HepG2 (cell line): ENCODE measurements around the gene CDH11. TPM values are rescaled to one million over a fixed set of nuclear protein-coding genes. Genes with fewer than 3 reads are reported as not detected.

ENCODE experiments used
- ATAC-seq: fragments of 200-7000 bp; cut with Tn5 transposase; 3 replicates; pipeline ENCODE4 v1.9.1; 2020; ENCODE audit warnings: mild to moderate bottlenecking, moderate library complexity
- BruUV-seq: library from RNA; stranded (reverse); fragments of 400-500 nt; replicated peaks from 2 replicates; lab custom pipeline; 2021; lab: Mats Ljungman, UMichigan
- CTCF ChIA-PET: fragments of 300-600 bp; formaldehyde crosslinking; extraction: SDS; loops from one replicate; lab custom pipeline; 2021; ENCODE audit warnings: low total read pairs, inconsistent platforms, low intra/inter-chr PET ratio; lab: Yijun Ruan, JAX
- POLR2A ChIA-PET: fragments of 350-600 bp; sonication (Branson Sonifier 250); formaldehyde crosslinking; loops from one replicate; lab custom pipeline; 2020; ENCODE audit warnings: antibody characterized with exemption, inconsistent platforms; lab: Yijun Ruan, JAX
- DNase-seq: peaks from one replicate; pipeline ENCODE4 v3.0.0-alpha.2; 2015; ENCODE audit warnings: low spot score
- FAIRE-seq: peaks from 3 replicates; lab custom pipeline; 2011; peaks lifted over from hg19 to GRCh38; lab: Jason Lieb, UNC
- H2AFZ ChIP-seq: one replicate; pipeline ENCODE4 v1.6.1; 2011; ENCODE audit warnings: low read length, inconsistent platforms
- H3K27ac ChIP-seq: fragments of 300-600 bp; 3 replicates; pipeline ENCODE4 v1.8.0; 2011; ENCODE audit warnings: mixed run types, mild to moderate bottlenecking, mixed read lengths, low read length, inconsistent platforms; ENCODE audit not compliant: insufficient read depth; ENCODE audit errors: extremely low read length
- H3K27me3 ChIP-seq, 2 experiments: fragments of 200-600 bp in 1 of 2; 2 replicates in 1 of 2; 3 replicates in 1 of 2; pipeline versions ENCODE4 v1.6.0 to v1.8.0; 2011; ENCODE audit warnings: low read length in 2 of 2, mild to moderate bottlenecking in 2 of 2, moderate library complexity in 2 of 2, inconsistent platforms in 1 of 2; ENCODE audit not compliant: insufficient read depth in 2 of 2, control insufficient read depth in 1 of 2
- H3K36me3 ChIP-seq, 2 experiments: fragments of 200-600 bp in 1 of 2; replicated peaks in 1 of 2; 2 replicates in 1 of 2; 3 replicates in 1 of 2; pipeline versions ENCODE4 v1.5.1 to v1.8.0; 2011; ENCODE audit warnings: low read length in 2 of 2, inconsistent platforms in 1 of 2; ENCODE audit not compliant: insufficient read depth in 2 of 2, control insufficient read depth in 1 of 2
- H3K4me1 ChIP-seq: 2 replicates; pipeline ENCODE4 v1.5.1; 2012; ENCODE audit warnings: low read length, inconsistent platforms; ENCODE audit not compliant: insufficient read depth
- H3K4me2 ChIP-seq: 2 replicates; pipeline ENCODE4 v1.6.0; 2011; ENCODE audit warnings: low read depth, low read length, inconsistent platforms
- H3K4me3 ChIP-seq, 3 experiments: fragments of 200-600 bp in 1 of 3; sonication (generic), shearing (Covaris generic) in 1 of 3; replicated peaks in 1 of 3; 2 replicates each; pipeline ENCODE4 v1.5.1; 2011 to 2016; ENCODE audit warnings: low read length in 3 of 3, inconsistent platforms in 2 of 3, low read depth in 2 of 3, mild to moderate bottlenecking in 2 of 3, control low read depth in 1 of 3, mixed read lengths in 1 of 3; ENCODE audit not compliant: insufficient read depth in 1 of 3
- H3K79me2 ChIP-seq: one replicate; pipeline ENCODE4 v1.6.1; 2011; ENCODE audit warnings: low read length, inconsistent platforms; ENCODE audit not compliant: insufficient read depth
- H3K9ac ChIP-seq: 2 replicates; pipeline ENCODE4 v1.6.0; 2011; ENCODE audit warnings: mild to moderate bottlenecking, low read depth, low read length, inconsistent platforms; ENCODE audit not compliant: insufficient read depth
- H3K9me3 ChIP-seq: 2 replicates; pipeline ENCODE4 v1.5.1; 2012; ENCODE audit warnings: mild to moderate bottlenecking, low read length
- H4K20me1 ChIP-seq: 2 replicates; pipeline ENCODE4 v1.6.0; 2011; ENCODE audit warnings: inconsistent platforms, mild to moderate bottlenecking, low read length, moderate library complexity; ENCODE audit not compliant: insufficient read depth
- FOXK2 ChIP-seq: fragments of 450-650 bp; IDR thresholded peaks from 2 replicates; pipeline ENCODE4 v1.6.1; 2016
- HOXA3 ChIP-seq: sonication (generic); formaldehyde crosslinking; IDR thresholded peaks from 2 replicates; pipeline ENCODE4 v1.5.0; 2020; ENCODE audit warnings: missing genetic modification reagents
- SIN3A ChIP-seq: IDR thresholded peaks from 2 replicates; pipeline ENCODE4 v1.6.1; 2011; ENCODE audit warnings: low read depth, mild to moderate bottlenecking, control low read depth, low read length, borderline replicate concordance
- SYNCRIP ChIP-seq: fragments of 200-400 bp; formaldehyde crosslinking; IDR thresholded peaks from 2 replicates; pipeline ENCODE4 v1.6.1; 2018; ENCODE audit warnings: mild to moderate bottlenecking, low read depth, low read length; ENCODE audit not compliant: insufficient read depth
- YEATS2 ChIP-seq: sonication (generic); formaldehyde crosslinking; IDR thresholded peaks from 2 replicates; pipeline ENCODE4 v1.4.0; 2020; ENCODE audit warnings: missing genetic modification reagents, borderline replicate concordance
- ZBTB42 ChIP-seq: sonication (generic); formaldehyde crosslinking; IDR thresholded peaks from 2 replicates; pipeline ENCODE4 v1.5.0; 2020; ENCODE audit warnings: mild to moderate bottlenecking, missing genetic modification reagents
- ZNF737 ChIP-seq: sonication (generic); formaldehyde crosslinking; IDR thresholded peaks from 2 replicates; pipeline ENCODE4 v1.5.0; 2020; ENCODE audit warnings: missing genetic modification reagents, mild to moderate bottlenecking, borderline replicate concordance
- ZNF761 ChIP-seq: sonication (generic); formaldehyde crosslinking; conservative IDR thresholded peaks from 2 replicates; pipeline ENCODE4 v1.4.0; 2020; ENCODE audit warnings: mild to moderate bottlenecking, missing genetic modification reagents
- ZNF841 ChIP-seq: sonication (generic); formaldehyde crosslinking; IDR thresholded peaks from 2 replicates; pipeline ENCODE4 v1.8.1; 2023; ENCODE audit warnings: missing genetic modification reagents, borderline replicate concordance
- WGBS: methylation state at CpG from one replicate; pipeline ENCODE4 v1.1.6; 2017; ENCODE audit warnings: low lambda C conversion rate; 5-methylcytosine and 5-hydroxymethylcytosine counted together
- in situ Hi-C: cut with HindIII; loops from 2 replicates; pipeline ENCODE4 v1.10.0; 2017; ENCODE audit warnings: low pct_unique_long_range_greater_than_20kb; ENCODE audit not compliant: extremely low pct_ligation_motif_present
- intact Hi-C: fragments of 100-400 bp; cut with micrococcal nuclease; formaldehyde crosslinking; loops from one replicate; pipeline ENCODE4 v1.10.0; 2022; ENCODE audit not compliant: unreplicated experiment
- polyA plus RNA-seq, 8 experiments: library from polyadenylated mRNA; depleted of rRNA in 3 of 8; stranded (reverse) in 7 of 8; unstranded in 1 of 8; fragments of >200 nt; fragmentation: Illumina TruSeq in 4 of 8; extraction: Trizol in 4 of 8; gene quantifications; 2 replicates each; pipeline versions ENCODE4 v1.2.1 to v1.2.3, GENCODE V29; 2011 to 2016; ENCODE audit warnings: low read depth in 4 of 8, missing spikeins in 1 of 8, mixed read lengths in 1 of 8; ENCODE audit not compliant: insufficient read depth in 1 of 8
- total RNA-seq, 5 experiments: library from RNA; depleted of rRNA; stranded (reverse); fragments of >200 nt; fragmentation: Illumina TruSeq; extraction: Trizol; gene quantifications; 2 replicates each; pipeline ENCODE4 v1.2.3, GENCODE V29; 2016; ENCODE audit warnings: low read depth in 1 of 5
- TF ChIP-seq, protein P1 (sequence below): sonication (generic); formaldehyde crosslinking; IDR thresholded peaks from 2 replicates; pipeline ENCODE4 v1.4.0; 2020; ENCODE audit warnings: missing genetic modification reagents
- TF ChIP-seq, protein P2 (sequence below): sonication (generic); formaldehyde crosslinking; conservative IDR thresholded peaks from 2 replicates; pipeline ENCODE4 v1.4.0; 2020; ENCODE audit warnings: missing genetic modification reagents
- TF ChIP-seq, protein P3 (sequence below): IDR thresholded peaks from 2 replicates; pipeline ENCODE4 v1.6.1; 2012; ENCODE audit warnings: inconsistent platforms
- TF ChIP-seq, protein P4 (sequence below): sonication (generic); formaldehyde crosslinking; IDR thresholded peaks from 2 replicates; pipeline ENCODE4 v1.8.1; 2022; ENCODE audit warnings: low read depth, mild to moderate bottlenecking, missing genetic modification reagents
- TF ChIP-seq, protein P5 (sequence below): fragments of 450-650 bp; IDR thresholded peaks from 2 replicates; pipeline ENCODE4 v1.6.1; 2017

Gene CDH11
- total and polyA plus RNA-seq, 2 of the 13 experiments (the other 11 are each of a cell fraction or from before 2014, with no cell fraction given), result not detected

DNA sequence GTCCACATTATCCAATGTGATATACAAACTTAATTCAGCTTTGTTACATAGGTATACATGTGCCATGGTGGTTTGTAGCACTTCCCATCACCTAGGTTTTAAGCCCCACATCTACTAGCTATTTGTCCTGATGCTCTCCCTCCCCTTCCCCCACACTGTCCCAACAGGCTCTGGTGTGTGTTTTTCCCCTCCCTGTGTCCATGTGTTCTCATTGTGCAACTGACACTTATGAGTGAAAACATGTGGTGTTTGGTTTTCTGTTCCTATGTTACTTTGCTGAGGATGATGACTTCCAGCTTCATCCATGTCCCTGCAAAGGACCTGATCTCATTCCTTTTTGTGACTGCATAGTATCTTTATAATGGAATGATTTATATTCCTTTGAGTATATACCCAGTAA, 196.7 kb downstream of the CDH11 start (continued):
- TF ChIP-seq, protein P1, sequence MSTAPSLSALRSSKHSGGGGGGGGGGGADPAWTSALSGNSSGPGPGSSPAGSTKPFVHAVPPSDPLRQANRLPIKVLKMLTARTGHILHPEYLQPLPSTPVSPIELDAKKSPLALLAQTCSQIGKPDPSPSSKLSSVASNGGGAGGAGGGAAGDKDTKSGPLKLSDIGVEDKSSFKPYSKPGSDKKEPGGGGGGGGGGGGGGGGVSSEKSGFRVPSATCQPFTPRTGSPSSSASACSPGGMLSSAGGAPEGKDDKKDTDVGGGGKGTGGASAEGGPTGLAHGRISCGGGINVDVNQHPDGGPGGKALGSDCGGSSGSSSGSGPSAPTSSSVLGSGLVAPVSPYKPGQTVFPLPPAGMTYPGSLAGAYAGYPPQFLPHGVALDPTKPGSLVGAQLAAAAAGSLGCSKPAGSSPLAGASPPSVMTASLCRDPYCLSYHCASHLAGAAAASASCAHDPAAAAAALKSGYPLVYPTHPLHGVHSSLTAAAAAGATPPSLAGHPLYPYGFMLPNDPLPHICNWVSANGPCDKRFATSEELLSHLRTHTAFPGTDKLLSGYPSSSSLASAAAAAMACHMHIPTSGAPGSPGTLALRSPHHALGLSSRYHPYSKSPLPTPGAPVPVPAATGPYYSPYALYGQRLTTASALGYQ (CRISPR knock-in tag), result no peak
- TF ChIP-seq, all 625 proteins: peak for 0

DNA sequence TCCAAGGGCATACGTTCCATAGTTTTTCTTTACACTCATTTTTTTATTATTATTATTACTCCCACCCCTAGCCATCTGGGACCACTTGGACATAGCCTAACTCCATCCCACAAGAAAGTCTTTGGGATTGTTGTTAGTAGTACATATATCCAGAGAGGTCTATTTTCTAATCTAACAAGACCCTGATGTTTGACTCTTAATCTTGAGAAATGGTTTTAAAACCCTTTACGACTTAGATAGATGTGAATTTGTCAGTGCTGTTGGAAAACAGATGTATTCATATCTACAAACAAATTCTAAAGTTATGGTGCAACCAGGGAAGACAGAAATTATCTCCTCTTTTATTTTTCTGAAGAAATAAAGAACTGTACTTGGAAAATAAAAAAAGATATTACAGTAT, 197.8 kb downstream of the CDH11 start:
- no peaks in the 10 kb centered on the region for H3K4me1 ChIP-seq
- H3K4me3 ChIP-seq, result no peak overlapping the region
- no peaks in the 10 kb centered on the region for H4K20me1 ChIP-seq
- no peak for TF ChIP-seq SIN3A
- TF ChIP-seq, protein P2, sequence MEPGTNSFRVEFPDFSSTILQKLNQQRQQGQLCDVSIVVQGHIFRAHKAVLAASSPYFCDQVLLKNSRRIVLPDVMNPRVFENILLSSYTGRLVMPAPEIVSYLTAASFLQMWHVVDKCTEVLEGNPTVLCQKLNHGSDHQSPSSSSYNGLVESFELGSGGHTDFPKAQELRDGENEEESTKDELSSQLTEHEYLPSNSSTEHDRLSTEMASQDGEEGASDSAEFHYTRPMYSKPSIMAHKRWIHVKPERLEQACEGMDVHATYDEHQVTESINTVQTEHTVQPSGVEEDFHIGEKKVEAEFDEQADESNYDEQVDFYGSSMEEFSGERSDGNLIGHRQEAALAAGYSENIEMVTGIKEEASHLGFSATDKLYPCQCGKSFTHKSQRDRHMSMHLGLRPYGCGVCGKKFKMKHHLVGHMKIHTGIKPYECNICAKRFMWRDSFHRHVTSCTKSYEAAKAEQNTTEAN (CRISPR knock-in tag), result no peak
- no peak for TF ChIP-seq ZBTB42 (CRISPR knock-in tag)
- no peak for TF ChIP-seq YEATS2
- TF ChIP-seq ZNF841 (CRISPR knock-in tag), result no peak
- no peak for TF ChIP-seq HOXA3 (CRISPR knock-in tag)
- TF ChIP-seq, protein P3, sequence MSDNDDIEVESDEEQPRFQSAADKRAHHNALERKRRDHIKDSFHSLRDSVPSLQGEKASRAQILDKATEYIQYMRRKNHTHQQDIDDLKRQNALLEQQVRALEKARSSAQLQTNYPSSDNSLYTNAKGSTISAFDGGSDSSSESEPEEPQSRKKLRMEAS, result no peak
- TF ChIP-seq SYNCRIP, result no peak
- no peak for TF ChIP-seq ZNF761
- no peak for TF ChIP-seq ZNF737
- TF ChIP-seq, protein P4, sequence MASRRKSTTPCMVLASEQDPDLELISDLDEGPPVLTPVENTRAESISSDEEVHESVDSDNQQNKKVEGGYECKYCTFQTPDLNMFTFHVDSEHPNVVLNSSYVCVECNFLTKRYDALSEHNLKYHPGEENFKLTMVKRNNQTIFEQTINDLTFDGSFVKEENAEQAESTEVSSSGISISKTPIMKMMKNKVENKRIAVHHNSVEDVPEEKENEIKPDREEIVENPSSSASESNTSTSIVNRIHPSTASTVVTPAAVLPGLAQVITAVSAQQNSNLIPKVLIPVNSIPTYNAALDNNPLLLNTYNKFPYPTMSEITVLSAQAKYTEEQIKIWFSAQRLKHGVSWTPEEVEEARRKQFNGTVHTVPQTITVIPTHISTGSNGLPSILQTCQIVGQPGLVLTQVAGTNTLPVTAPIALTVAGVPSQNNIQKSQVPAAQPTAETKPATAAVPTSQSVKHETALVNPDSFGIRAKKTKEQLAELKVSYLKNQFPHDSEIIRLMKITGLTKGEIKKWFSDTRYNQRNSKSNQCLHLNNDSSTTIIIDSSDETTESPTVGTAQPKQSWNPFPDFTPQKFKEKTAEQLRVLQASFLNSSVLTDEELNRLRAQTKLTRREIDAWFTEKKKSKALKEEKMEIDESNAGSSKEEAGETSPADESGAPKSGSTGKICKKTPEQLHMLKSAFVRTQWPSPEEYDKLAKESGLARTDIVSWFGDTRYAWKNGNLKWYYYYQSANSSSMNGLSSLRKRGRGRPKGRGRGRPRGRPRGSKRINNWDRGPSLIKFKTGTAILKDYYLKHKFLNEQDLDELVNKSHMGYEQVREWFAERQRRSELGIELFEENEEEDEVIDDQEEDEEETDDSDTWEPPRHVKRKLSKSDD (CRISPR knock-in tag), result no peak
- TF ChIP-seq FOXK2, result no peak
- TF ChIP-seq, protein P5, sequence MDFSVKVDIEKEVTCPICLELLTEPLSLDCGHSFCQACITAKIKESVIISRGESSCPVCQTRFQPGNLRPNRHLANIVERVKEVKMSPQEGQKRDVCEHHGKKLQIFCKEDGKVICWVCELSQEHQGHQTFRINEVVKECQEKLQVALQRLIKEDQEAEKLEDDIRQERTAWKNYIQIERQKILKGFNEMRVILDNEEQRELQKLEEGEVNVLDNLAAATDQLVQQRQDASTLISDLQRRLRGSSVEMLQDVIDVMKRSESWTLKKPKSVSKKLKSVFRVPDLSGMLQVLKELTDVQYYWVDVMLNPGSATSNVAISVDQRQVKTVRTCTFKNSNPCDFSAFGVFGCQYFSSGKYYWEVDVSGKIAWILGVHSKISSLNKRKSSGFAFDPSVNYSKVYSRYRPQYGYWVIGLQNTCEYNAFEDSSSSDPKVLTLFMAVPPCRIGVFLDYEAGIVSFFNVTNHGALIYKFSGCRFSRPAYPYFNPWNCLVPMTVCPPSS, result no peak
- no peak overlapping the region for H2AFZ ChIP-seq
- H3K27me3 ChIP-seq, result no peaks in the 10 kb centered on the region
- ATAC-seq, result no peak
- BruUV-seq, result no TSS peak
- in situ Hi-C loops, result no loop called here
- CTCF ChIA-PET, result no interaction called here
- 6% methylated on average over 2 of the region's 2 CpGs for WGBS
- intact Hi-C loops, result loop anchor here (10.0 kb wide), 1 partner anchor 1619 kb away; no protein-coding TSS in a partner anchor
- no peaks in the 10 kb centered on the region for H3K36me3 ChIP-seq
- no peak for FAIRE-seq
- H3K27ac ChIP-seq, result no peak overlapping the region
- POLR2A ChIA-PET, result no interaction called here
- no peaks in the 10 kb centered on the region for H3K79me2 ChIP-seq
- peaks cover 91% of the 10 kb centered on the region for H3K9me3 ChIP-seq
- H3K4me2 ChIP-seq, result no peak overlapping the region
- no peak for DNase-seq
- H3K9ac ChIP-seq, result no peak overlapping the region
